Endothelial cell of umbilical vein (primary cell): ENCODE results near the gene WDR76. TPM values are rescaled to one million over a fixed set of nuclear protein-coding genes. Genes with fewer than 3 reads are reported as not detected.

Source experiments
- BruUV-seq: library from RNA; stranded (reverse); fragments of 400-500 nt; replicated peaks from 2 replicates; lab custom pipeline; 2021; lab: Mats Ljungman, UMichigan
- CTCF ChIA-PET: fragments of 300-600, 350-600 bp; sonication (Branson Sonifier 250); formaldehyde crosslinking; loops from one replicate; lab custom pipeline; 2021; ENCODE audit warnings: antibody characterized with exemption, inconsistent platforms; lab: Charles Lee
- POLR2A ChIA-PET: fragments of 300-600, 350-600 bp; sonication (Branson Sonifier 250); formaldehyde crosslinking; loops from one replicate; lab custom pipeline; 2021; ENCODE audit warnings: antibody characterized with exemption, inconsistent platforms; lab: Charles Lee
- DNase-seq: peaks from one replicate; pipeline ENCODE4 v3.0.0-alpha.2; 2011; ENCODE audit warnings: low read depth, low spot score
- FAIRE-seq: peaks from 2 replicates; lab custom pipeline; 2011; peaks lifted over from hg19 to GRCh38; lab: Jason Lieb, UNC
- H2AFZ ChIP-seq: 2 replicates; pipeline ENCODE4 v1.6.0; 2012; ENCODE audit warnings: low read depth, low read length, control low read depth, inconsistent platforms
- H3K27ac ChIP-seq: 2 replicates; pipeline ENCODE4 v1.5.1; 2011; ENCODE audit warnings: low read depth, mild to moderate bottlenecking, control low read depth, low read length, moderate library complexity; ENCODE audit not compliant: insufficient read depth
- H3K27me3 ChIP-seq, 2 experiments: 2 replicates each; pipeline versions ENCODE4 v1.6.0 to v1.6.1; 2011; ENCODE audit warnings: low read length in 2 of 2, mixed read lengths in 1 of 2; ENCODE audit not compliant: control insufficient read depth in 2 of 2, insufficient read depth in 2 of 2
- H3K36me3 ChIP-seq, 2 experiments: 2 replicates in 1 of 2; 3 replicates in 1 of 2; pipeline ENCODE4 v1.5.1; 2011; ENCODE audit warnings: low read length in 2 of 2, mild to moderate bottlenecking in 1 of 2, moderate library complexity in 1 of 2; ENCODE audit not compliant: control insufficient read depth in 2 of 2, insufficient read depth in 2 of 2; ENCODE audit errors: extremely low read depth in 1 of 2
- H3K4me1 ChIP-seq: 3 replicates; pipeline ENCODE4 v1.5.1; 2011; ENCODE audit warnings: mild to moderate bottlenecking, low read length; ENCODE audit not compliant: control insufficient read depth, insufficient read depth; ENCODE audit errors: extremely low read depth
- H3K4me2 ChIP-seq: 2 replicates; pipeline ENCODE4 v1.6.1; 2011; ENCODE audit warnings: low read length, control low read depth, mixed read lengths; ENCODE audit not compliant: insufficient read depth
- H3K4me3 ChIP-seq, 3 experiments: fragments of 200-600 bp in 1 of 3; sonication (generic), shearing (Covaris generic) in 1 of 3; replicated peaks in 1 of 3; 2 replicates each; pipeline ENCODE4 v1.5.1; 2011 to 2016; ENCODE audit warnings: control low read depth in 3 of 3, low read length in 3 of 3, mild to moderate bottlenecking in 2 of 3, inconsistent platforms in 1 of 3, low read depth in 1 of 3, moderate library complexity in 1 of 3; ENCODE audit not compliant: insufficient read depth in 1 of 3
- H3K79me2 ChIP-seq: 2 replicates; pipeline ENCODE4 v1.6.0; 2012; ENCODE audit warnings: low read length, inconsistent platforms; ENCODE audit not compliant: control insufficient read depth, insufficient read depth
- H3K9ac ChIP-seq: replicated peaks from 2 replicates; pipeline ENCODE3; 2011; ENCODE audit warnings: low read length, control low read depth; ENCODE audit not compliant: insufficient read depth; ENCODE audit errors: extremely low read depth
- H3K9me1 ChIP-seq: replicated peaks from 3 replicates; pipeline ENCODE4 v1.6.0; 2011; ENCODE audit warnings: mild to moderate bottlenecking, low read length; ENCODE audit not compliant: control insufficient read depth, insufficient read depth; ENCODE audit errors: extremely low read depth
- H3K9me3 ChIP-seq: replicated peaks from 2 replicates; pipeline ENCODE4 v1.5.1; 2012; ENCODE audit warnings: low read length, inconsistent platforms; ENCODE audit not compliant: control insufficient read depth, insufficient read depth
- H4K20me1 ChIP-seq: replicated peaks from 2 replicates; pipeline ENCODE3; 2011; ENCODE audit warnings: mild to moderate bottlenecking, low read length; ENCODE audit not compliant: control insufficient read depth, insufficient read depth; ENCODE audit errors: extremely low read depth
- CTCF ChIP-seq, 2 donors: IDR thresholded peaks; 1 replicate in 1 of 2; 2 replicates in 1 of 2; pipeline ENCODE4 v1.5.1; 2011; ENCODE audit warnings: low read length in 2 of 2, mild to moderate bottlenecking in 2 of 2, moderate library complexity in 2 of 2, control low read depth in 1 of 2, inconsistent platforms in 1 of 2, low read depth in 1 of 2; ENCODE audit not compliant: insufficient read depth in 1 of 2; ENCODE audit errors: extremely low read depth in 1 of 2
- GATA2 ChIP-seq: IDR thresholded peaks from 2 replicates; pipeline ENCODE4 v1.7.0; 2011; ENCODE audit warnings: low read depth, mild to moderate bottlenecking, moderate library complexity, mixed read lengths, low read length; ENCODE audit not compliant: insufficient read length, insufficient read depth
- MYC ChIP-seq: IDR thresholded peaks from one replicate; pipeline ENCODE4 v1.6.1; 2011; ENCODE audit warnings: mild to moderate bottlenecking, low read depth, low read length
- POLR2A ChIP-seq: IDR thresholded peaks from 2 replicates; pipeline ENCODE4 v1.6.1; 2012; ENCODE audit warnings: low read depth, mild to moderate bottlenecking, control low read depth, low read length
- POLR2AphosphoS5 ChIP-seq: IDR thresholded peaks from 2 replicates; pipeline ENCODE4 v1.6.1; 2012; ENCODE audit warnings: low read depth, mild to moderate bottlenecking, control low read depth, low read length, moderate library complexity; ENCODE audit not compliant: insufficient read depth
- dilution Hi-C: fragments of 300-500 bp; cut with MboI; formaldehyde crosslinking; loops from one replicate; pipeline ENCODE4 v1.15.0; 2019; ENCODE audit warnings: low sequenced_read_pairs; ENCODE audit not compliant: extremely low pct_ligation_motif_present
- intact Hi-C: fragments of 100-400 bp; cut with micrococcal nuclease; formaldehyde crosslinking; loops from one replicate; pipeline ENCODE4 v1.10.0; 2022
- polyA plus RNA-seq, 4 experiments: library from polyadenylated mRNA; depleted of rRNA in 3 of 4; stranded (reverse) in 3 of 4; unstranded in 1 of 4; fragments of >200 nt; gene quantifications; 2 replicates each; pipeline versions ENCODE4 v1.2.1 to v1.2.3, GENCODE V29; 2011 to 2012; ENCODE audit warnings: missing spikeins in 1 of 4
- total RNA-seq: library from RNA; stranded (reverse); gene quantifications from 2 replicates; pipeline ENCODE4 v1.2.3, GENCODE V29; 2021

The WDR76 gene
- total and polyA plus RNA-seq, 2 donors (not counting 3 experiments of a cell fraction or from before 2014, with no cell fraction given) = 3.1 to 25.2 TPM

- DNase-seq (no peak), FAIRE-seq (no peak)
- Histone ChIP-seq H2AFZ (no peak overlapping the region), H3K27me3 (no peaks in the 10 kb centered on the region), H3K4me2 (no peak overlapping the region), H3K79me2 (no peaks in the 10 kb centered on the region), H3K9me1 (no peaks in the 10 kb centered on the region), H3K4me1 (no peaks in the 10 kb centered on the region), H3K4me3 (no peak overlapping the region), H3K36me3 (peaks cover 0 to 2% of the 10 kb centered on the region in 2 experiments), H4K20me1 (no peaks in the 10 kb centered on the region), H3K9ac (no peak overlapping the region), H3K9me3 (no peaks in the 10 kb centered on the region), H3K27ac (no peak overlapping the region)
- TF ChIP-seq GATA2 (no peak), MYC (no peak), CTCF (IDR thresholded peaks at IDR 0.05; ENCODE audit: extremely low read depth in 1 of 2, insufficient read depth in 1 of 2, low read depth in 1 of 2, low read length in 2 of 2) (no peak)
- intact Hi-C loops (no loop called here), dilution Hi-C loops (no loop called here)
- ChIA-PET CTCF (interaction anchor here (0.9 to 4.3 kb wide), 7 partner anchors 9 to 620 kb away, joined by 3 to 23 read pairs (median 3); no protein-coding TSS in a partner anchor), POLR2A (no interaction called here)
- no TSS peak for BruUV-seq
Observed at GRCh38 chr15:43881245-43881644, 54.4 kb downstream of the WDR76 start.

GRCh38 chr15:43881944-43882343, 55.1 kb downstream of the WDR76 start:
- Histone ChIP-seq H3K4me2 (no peak overlapping the region), H3K9me3 (no peaks in the 10 kb centered on the region), H3K27ac (no peak overlapping the region), H3K27me3 (no peaks in the 10 kb centered on the region), H3K4me3 (no peak overlapping the region), H4K20me1 (no peaks in the 10 kb centered on the region), H2AFZ (no peak overlapping the region), H3K4me1 (no peaks in the 10 kb centered on the region), H3K9ac (no peak overlapping the region), H3K9me1 (no peaks in the 10 kb centered on the region), H3K79me2 (no peaks in the 10 kb centered on the region), H3K36me3 (peaks cover under 1 to 2% of the 10 kb centered on the region in 2 experiments)
- TF ChIP-seq CTCF (IDR thresholded peaks at IDR 0.05; ENCODE audit: extremely low read depth in 1 of 2, insufficient read depth in 1 of 2, low read depth in 1 of 2, low read length in 2 of 2) (peak; percentile 33 to 50), POLR2A (no peak), GATA2 (no peak), MYC (no peak), POLR2AphosphoS5 (no peak)
- DNase-seq (peak; percentile 11), FAIRE-seq (peak; percentile 12)
- no TSS peak for BruUV-seq
- intact Hi-C loops (no loop called here), dilution Hi-C loops (no loop called here)
- ChIA-PET CTCF (interaction anchor here (0.6 to 4.3 kb wide), 9 partner anchors 9 to 619 kb away, joined by 3 to 23 read pairs (median 3); no protein-coding TSS in a partner anchor), POLR2A (no interaction called here)
